ENCODE data around the gene FGF12.

Gene FGF12

GRCh38 chr3:192365571-192365970, 361.8 kb downstream of the FGF12 start:
- Histone ChIP-seq H3K4me1 (no peaks in the 10 kb centered on the region), H3K27me3 (ENCODE audit: control insufficient read depth, insufficient read depth, low read length) (no peaks in the 10 kb centered on the region), H2AFZ (no peak overlapping the region), H3K4me3 (ENCODE audit: low read depth, low read length) (no peak overlapping the region), H3K9me3 (ENCODE audit: control insufficient read depth, low read length) (no peaks in the 10 kb centered on the region), H3K9ac (no peak overlapping the region), H3K27ac (no peak overlapping the region), H3K36me3 (ENCODE audit: control insufficient read depth, insufficient read depth, low read length) (no peaks in the 10 kb centered on the region), H3K79me2 (no peaks in the 10 kb centered on the region), H3K4me2 (ENCODE audit: low read length) (no peak overlapping the region)
- no peak for TF ChIP-seq CTCF (IDR thresholded peaks at IDR 0.05)

- TF ChIP-seq CTCF (IDR thresholded peaks at IDR 0.05), result no peak
- Histone ChIP-seq H3K36me3 (ENCODE audit: control insufficient read depth, insufficient read depth, low read length) (no peaks in the 10 kb centered on the region), H3K27me3 (ENCODE audit: control insufficient read depth, insufficient read depth, low read length) (no peaks in the 10 kb centered on the region), H3K79me2 (no peaks in the 10 kb centered on the region), H3K9me3 (ENCODE audit: control insufficient read depth, low read length) (no peaks in the 10 kb centered on the region), H3K4me3 (ENCODE audit: low read depth, low read length) (no peak overlapping the region), H3K27ac (no peak overlapping the region), H2AFZ (no peak overlapping the region), H3K9ac (no peak overlapping the region), H3K4me2 (ENCODE audit: low read length) (no peak overlapping the region), H3K4me1 (no peaks in the 10 kb centered on the region)
These were observed 363.0 kb downstream of the FGF12 start for GRCh38 chr3:192364316-192364715.

GRCh38 chr3:192354687-192355086, 372.7 kb downstream of the FGF12 start:
- no peaks in the 10 kb centered on the region for H3K27me3 ChIP-seq (ENCODE audit: control insufficient read depth, insufficient read depth, low read length)
- no peaks in the 10 kb centered on the region for H3K4me1 ChIP-seq
- H3K79me2 ChIP-seq, result no peaks in the 10 kb centered on the region
- no peak overlapping the region for H2AFZ ChIP-seq
- no peak overlapping the region for H3K27ac ChIP-seq
- no peak for TF ChIP-seq CTCF (IDR thresholded peaks at IDR 0.05)
- no peak overlapping the region for H3K9ac ChIP-seq
- H3K36me3 ChIP-seq (ENCODE audit: control insufficient read depth, insufficient read depth, low read length), result no peaks in the 10 kb centered on the region
- H3K4me3 ChIP-seq (ENCODE audit: low read depth, low read length), result no peak overlapping the region
- H3K4me2 ChIP-seq (ENCODE audit: low read length), result no peak overlapping the region
- H3K9me3 ChIP-seq (ENCODE audit: control insufficient read depth, low read length), result no peaks in the 10 kb centered on the region

- no peaks in the 10 kb centered on the region for H3K36me3 ChIP-seq (ENCODE audit: control insufficient read depth, insufficient read depth, low read length)
- H3K4me3 ChIP-seq (ENCODE audit: low read depth, low read length), result no peak overlapping the region
- no peak overlapping the region for H3K9ac ChIP-seq
- H3K27ac ChIP-seq, result no peak overlapping the region
- H2AFZ ChIP-seq, result no peak overlapping the region
- no peaks in the 10 kb centered on the region for H3K79me2 ChIP-seq
- TF ChIP-seq CTCF (IDR thresholded peaks at IDR 0.05), result no peak
- H3K27me3 ChIP-seq (ENCODE audit: control insufficient read depth, insufficient read depth, low read length), result no peaks in the 10 kb centered on the region
- no peaks in the 10 kb centered on the region for H3K9me3 ChIP-seq (ENCODE audit: control insufficient read depth, low read length)
- no peaks in the 10 kb centered on the region for H3K4me1 ChIP-seq
- H3K4me2 ChIP-seq (ENCODE audit: low read length), result no peak overlapping the region
These were observed 375.2 kb downstream of the FGF12 start for GRCh38 chr3:192352142-192352541.

- H3K4me2 ChIP-seq (ENCODE audit: low read length), result no peak overlapping the region
- H3K27ac ChIP-seq, result no peak overlapping the region
- no peaks in the 10 kb centered on the region for H3K79me2 ChIP-seq
- no peaks in the 10 kb centered on the region for H3K27me3 ChIP-seq (ENCODE audit: control insufficient read depth, insufficient read depth, low read length)
- no peaks in the 10 kb centered on the region for H3K4me1 ChIP-seq
- no peak overlapping the region for H3K9ac ChIP-seq
- H3K4me3 ChIP-seq (ENCODE audit: low read depth, low read length), result no peak overlapping the region
- H2AFZ ChIP-seq, result no peak overlapping the region
- TF ChIP-seq CTCF (IDR thresholded peaks at IDR 0.05), result no peak
- no peaks in the 10 kb centered on the region for H3K36me3 ChIP-seq (ENCODE audit: control insufficient read depth, insufficient read depth, low read length)
- no peaks in the 10 kb centered on the region for H3K9me3 ChIP-seq (ENCODE audit: control insufficient read depth, low read length)
These were observed 375.9 kb downstream of the FGF12 start for GRCh38 chr3:192351441-192351840.

All from parathyroid adenoma (tissue), 2 donors.